Measurements from ENCODE around the gene MED13L. TPM values are rescaled to one million over a fixed set of nuclear protein-coding genes. Genes with fewer than 3 reads are reported as not detected.

Gene MED13L
- total RNA-seq, 2 donors from 2014 or later: 88.9 to 140 TPM

DNA sequence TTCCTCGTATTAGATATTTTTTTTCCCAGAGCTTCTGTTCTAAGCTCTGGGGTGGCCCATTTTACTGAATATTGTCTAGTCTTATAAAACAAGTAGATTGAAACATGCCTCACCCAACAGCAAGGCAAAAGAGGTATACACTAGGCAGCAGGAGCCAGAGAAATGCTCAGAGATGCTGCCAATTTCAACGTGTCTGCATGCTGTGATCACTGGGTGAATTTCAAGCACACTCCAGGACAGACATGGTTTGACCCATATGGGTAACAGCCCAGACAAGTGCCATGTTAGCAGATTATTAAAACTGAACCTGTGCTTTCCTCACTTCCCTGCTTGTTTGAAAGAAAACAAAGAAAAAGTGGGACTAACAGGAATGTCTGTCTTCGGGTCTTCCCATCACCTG lies 321.3 kb downstream of the MED13L start:
- intact Hi-C loops (cut with DNase I): no loop called here
- no peak overlapping the region for H3K4me3 ChIP-seq
- no peaks in the 10 kb centered on the region for H3K4me1 ChIP-seq (replicated peaks)
- no peak for DNase-seq (ENCODE audit: low spot score)
- no peaks in the 10 kb centered on the region for H3K9me3 ChIP-seq
- TF ChIP-seq POLR2A (IDR thresholded peaks at IDR 0.05) (no peak), POLR2AphosphoS5 (IDR thresholded peaks at IDR 0.05) (no peak)
- TF ChIP-seq, protein P1, sequence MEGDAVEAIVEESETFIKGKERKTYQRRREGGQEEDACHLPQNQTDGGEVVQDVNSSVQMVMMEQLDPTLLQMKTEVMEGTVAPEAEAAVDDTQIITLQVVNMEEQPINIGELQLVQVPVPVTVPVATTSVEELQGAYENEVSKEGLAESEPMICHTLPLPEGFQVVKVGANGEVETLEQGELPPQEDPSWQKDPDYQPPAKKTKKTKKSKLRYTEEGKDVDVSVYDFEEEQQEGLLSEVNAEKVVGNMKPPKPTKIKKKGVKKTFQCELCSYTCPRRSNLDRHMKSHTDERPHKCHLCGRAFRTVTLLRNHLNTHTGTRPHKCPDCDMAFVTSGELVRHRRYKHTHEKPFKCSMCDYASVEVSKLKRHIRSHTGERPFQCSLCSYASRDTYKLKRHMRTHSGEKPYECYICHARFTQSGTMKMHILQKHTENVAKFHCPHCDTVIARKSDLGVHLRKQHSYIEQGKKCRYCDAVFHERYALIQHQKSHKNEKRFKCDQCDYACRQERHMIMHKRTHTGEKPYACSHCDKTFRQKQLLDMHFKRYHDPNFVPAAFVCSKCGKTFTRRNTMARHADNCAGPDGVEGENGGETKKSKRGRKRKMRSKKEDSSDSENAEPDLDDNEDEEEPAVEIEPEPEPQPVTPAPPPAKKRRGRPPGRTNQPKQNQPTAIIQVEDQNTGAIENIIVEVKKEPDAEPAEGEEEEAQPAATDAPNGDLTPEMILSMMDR (IDR thresholded peaks at IDR 0.05): no peak
- 46% methylated on average over 3 of the region's 3 CpGs for WGBS
- H3K27ac ChIP-seq: peak overlapping the region in 1 of 2 donors; percentile 26
- no peaks in the 10 kb centered on the region for H3K27me3 ChIP-seq (replicated peaks; ENCODE audit: insufficient read depth)
- no peaks in the 10 kb centered on the region for H3K36me3 ChIP-seq

DNA sequence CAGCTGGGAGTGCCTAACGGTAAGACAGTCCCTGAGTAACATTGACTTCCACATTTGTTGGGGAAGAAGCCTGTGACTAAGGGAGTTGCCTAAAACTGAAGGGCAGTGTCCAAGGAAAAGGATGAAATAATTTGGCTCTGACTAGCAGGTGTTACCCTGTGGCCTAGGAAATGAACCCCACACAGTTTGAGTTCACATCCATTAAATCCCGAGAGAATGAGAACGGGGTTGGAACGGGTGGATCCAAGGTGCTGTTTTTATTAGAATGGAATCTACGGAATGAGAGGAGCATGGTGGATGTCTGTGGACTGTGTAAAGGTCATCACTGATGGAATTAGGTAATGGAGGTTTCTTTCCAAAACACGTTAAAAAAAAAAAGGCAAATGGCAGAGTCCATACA lies 324.0 kb downstream of the MED13L start:
- DNase-seq (ENCODE audit: low spot score): no peak
- WGBS: 78% methylated on average over 6 of the region's 6 CpGs
- no peak for TF ChIP-seq POLR2AphosphoS5 (IDR thresholded peaks at IDR 0.05)
- TF ChIP-seq, protein P1 (IDR thresholded peaks at IDR 0.05): no peak
- no peak for TF ChIP-seq POLR2A (IDR thresholded peaks at IDR 0.05)
- no peaks in the 10 kb centered on the region for H3K4me1 ChIP-seq (replicated peaks)
- no peaks in the 10 kb centered on the region for H3K27me3 ChIP-seq (replicated peaks; ENCODE audit: insufficient read depth)
- no peak overlapping the region for H3K27ac ChIP-seq
- no peak overlapping the region for H3K4me3 ChIP-seq
- intact Hi-C loops (cut with DNase I): no loop called here
- H3K9me3 ChIP-seq: no peaks in the 10 kb centered on the region
- no peaks in the 10 kb centered on the region for H3K36me3 ChIP-seq

DNA sequence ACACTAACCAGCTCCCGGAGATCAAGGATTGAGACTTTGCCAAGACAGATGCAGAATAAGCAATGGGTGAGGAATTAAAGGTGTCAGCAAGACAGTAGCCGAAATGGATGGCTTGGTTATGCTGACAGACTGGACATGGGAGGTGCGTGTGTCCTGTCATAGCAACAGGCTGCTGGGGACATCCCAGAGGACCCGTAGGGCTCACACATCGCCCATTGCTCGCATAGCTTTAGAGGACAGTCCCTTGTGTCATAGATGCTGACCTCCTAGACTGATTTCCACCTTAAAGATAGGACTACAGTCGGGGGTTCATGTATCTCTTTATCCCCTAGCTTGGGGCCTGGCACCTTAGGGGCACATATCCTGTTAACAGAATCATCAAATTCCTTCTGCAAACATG lies 324.5 kb downstream of the MED13L start:
- 93% methylated on average over 7 of the region's 7 CpGs for WGBS
- no peak for DNase-seq (ENCODE audit: low spot score)
- intact Hi-C loops (cut with DNase I): no loop called here
- Histone ChIP-seq H3K4me3 (no peak overlapping the region), H3K27ac (no peak overlapping the region), H3K4me1 (replicated peaks) (no peaks in the 10 kb centered on the region), H3K9me3 (no peaks in the 10 kb centered on the region), H3K36me3 (no peaks in the 10 kb centered on the region), H3K27me3 (replicated peaks; ENCODE audit: insufficient read depth) (no peaks in the 10 kb centered on the region)
- TF ChIP-seq POLR2AphosphoS5 (IDR thresholded peaks at IDR 0.05): no peak
- TF ChIP-seq, protein P1 (IDR thresholded peaks at IDR 0.05): no peak
- TF ChIP-seq POLR2A (IDR thresholded peaks at IDR 0.05): no peak

DNA sequence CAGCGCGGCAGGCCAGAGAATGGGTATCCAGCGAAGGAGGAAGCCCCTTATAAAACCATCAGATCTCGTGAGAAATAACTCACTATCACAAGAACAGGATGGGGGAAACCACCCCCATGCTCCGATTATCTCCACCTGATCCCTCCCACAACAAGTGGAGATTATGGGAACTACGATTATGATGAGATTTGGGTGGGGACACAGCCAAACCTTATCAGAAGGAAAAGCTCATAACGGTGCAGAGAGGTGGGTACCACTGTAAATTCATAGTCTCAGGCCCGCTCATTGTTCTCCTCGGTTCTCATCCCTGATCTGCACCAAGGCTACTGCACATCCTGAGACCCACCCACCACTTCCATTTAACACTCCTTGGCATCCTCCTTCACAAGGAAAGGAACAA lies 326.5 kb downstream of the MED13L start:
- intact Hi-C loops (cut with DNase I): no loop called here
- TF ChIP-seq POLR2AphosphoS5 (IDR thresholded peaks at IDR 0.05) (no peak), POLR2A (IDR thresholded peaks at IDR 0.05) (no peak)
- TF ChIP-seq, protein P1 (IDR thresholded peaks at IDR 0.05): no peak
- no peaks in the 10 kb centered on the region for H3K27me3 ChIP-seq (replicated peaks; ENCODE audit: insufficient read depth)
- H3K27ac ChIP-seq: no peak overlapping the region
- no peaks in the 10 kb centered on the region for H3K36me3 ChIP-seq
- no peak overlapping the region for H3K4me3 ChIP-seq
- DNase-seq (ENCODE audit: low spot score): no peak
- 90% methylated on average over 9 of the region's 9 CpGs for WGBS
- H3K4me1 ChIP-seq (replicated peaks): no peaks in the 10 kb centered on the region
- no peaks in the 10 kb centered on the region for H3K9me3 ChIP-seq

DNA sequence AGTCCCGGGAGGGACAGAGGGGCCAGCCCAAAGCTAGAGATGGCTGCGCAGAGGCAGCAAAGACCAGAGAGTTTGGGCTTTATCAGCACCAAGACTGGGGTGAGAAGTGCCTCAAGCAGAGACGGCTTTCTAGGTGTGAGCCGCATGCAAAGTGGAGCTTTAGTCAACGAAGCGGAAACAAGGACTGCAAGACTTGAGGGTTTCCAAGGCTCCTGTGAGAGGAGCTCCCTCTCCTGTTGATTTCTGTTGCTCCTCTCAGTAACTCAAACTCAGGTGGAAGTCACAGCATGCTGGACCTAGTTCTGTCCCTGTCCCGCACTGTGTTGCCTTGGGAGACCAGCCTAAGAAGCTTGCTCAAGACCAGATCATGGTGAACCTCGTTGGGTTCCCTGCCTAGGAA lies 327.8 kb downstream of the MED13L start:
- Histone ChIP-seq H3K27ac (no peak overlapping the region), H3K4me3 (no peak overlapping the region), H3K4me1 (replicated peaks) (no peaks in the 10 kb centered on the region), H3K9me3 (no peaks in the 10 kb centered on the region), H3K36me3 (no peaks in the 10 kb centered on the region), H3K27me3 (replicated peaks; ENCODE audit: insufficient read depth) (no peaks in the 10 kb centered on the region)
- intact Hi-C loops (cut with DNase I): no loop called here
- DNase-seq (ENCODE audit: low spot score): no peak
- TF ChIP-seq, protein P1 (IDR thresholded peaks at IDR 0.05): no peak
- TF ChIP-seq POLR2AphosphoS5 (IDR thresholded peaks at IDR 0.05) (no peak), POLR2A (IDR thresholded peaks at IDR 0.05) (no peak)
- 85% methylated on average over 8 of the region's 8 CpGs for WGBS
